ENCODE measurements around the gene TBCB. TPM values are rescaled to one million over a fixed set of nuclear protein-coding genes. Genes with fewer than 3 reads are reported as not detected.
A peak's percentile ranks its signal among the peaks of the same experiment; 100 is the strongest.

The TBCB gene
- total RNA-seq, 1 experiment from 2014 or later: 141 TPM

DNA sequence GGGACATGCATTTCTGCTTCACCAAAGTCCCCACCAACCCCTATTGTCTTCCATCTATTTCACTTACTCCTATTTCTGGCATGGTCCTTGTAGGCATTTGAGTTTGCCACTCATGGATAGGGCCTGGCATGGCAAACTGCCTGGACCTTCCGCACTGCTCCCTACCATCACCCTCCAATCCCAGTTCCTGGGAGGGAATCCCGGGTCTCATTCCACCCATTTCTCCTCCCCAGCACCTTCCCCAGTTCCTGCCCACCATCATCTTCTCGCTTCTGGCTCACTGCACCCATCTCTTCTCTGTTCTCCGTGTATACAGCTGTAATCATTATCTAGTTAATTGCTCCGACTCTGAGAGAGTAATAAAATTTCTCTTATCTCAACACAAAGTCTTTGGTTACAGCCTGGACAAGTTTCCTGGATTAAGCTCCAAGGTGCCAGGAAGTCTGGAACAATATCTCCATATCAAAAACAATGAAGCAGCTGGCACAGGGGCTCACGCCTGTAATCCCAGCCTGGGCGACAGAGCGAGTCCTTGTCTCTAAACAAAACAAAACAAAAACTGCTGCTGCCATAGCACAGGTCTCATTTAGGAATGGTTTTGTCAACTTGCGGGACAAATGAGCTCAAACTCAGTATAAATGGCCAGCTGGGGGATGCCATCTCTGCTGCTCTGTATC lies 54.0 kb downstream of the TBCB start:
- no peaks in the 10 kb centered on the region for H4K20me1 ChIP-seq (ENCODE audit: insufficient read depth)
- H3K9ac ChIP-seq (ENCODE audit: low read length): no peak overlapping the region
- no peak for DNase-seq (ENCODE audit: low read depth, low spot score)
- BruUV-seq (replicated peaks): TSS peak; percentile 29
- H2AFZ ChIP-seq (ENCODE audit: low read depth, low read length, poor library complexity, severe bottlenecking): no peak overlapping the region
- ChIA-PET POLR2A (interaction anchor here (0.9 to 1.9 kb wide), 3 partner anchors 41 to 104 kb away, joined by 3 to 12 read pairs (median 3); partner anchors contain the start of genes ZNF146 and ZNF565), CTCF (interaction anchor here (1.0 to 2.8 kb wide), 3 partner anchors 40 to 74 kb away, joined by 3 to 17 read pairs (median 3); no protein-coding TSS in a partner anchor), RAD21 (ENCODE audit: low non-redundant PET in 1 of 2, low total read pairs in 2 of 2, uncharacterized antibody in 2 of 2, unreplicated experiment in 2 of 2) (interaction anchor here in 1 of 2 experiments (1.5 kb wide), 1 partner anchor 41 kb away, joined by 3 read pairs; no protein-coding TSS in a partner anchor)
- H3K4me3 ChIP-seq (replicated peaks in 1 of 2; ENCODE audit: low read depth in 1 of 2, low read length in 2 of 2): no peak overlapping the region
- H3K27me3 ChIP-seq (ENCODE audit: insufficient read depth, low read length): no peaks in the 10 kb centered on the region
- no peak overlapping the region for H3K4me2 ChIP-seq (ENCODE audit: low read length)
- H3K79me2 ChIP-seq (ENCODE audit: insufficient read depth, low read length): no peaks in the 10 kb centered on the region
- peaks cover 6 to 13% of the 10 kb centered on the region in 2 experiments; a peak in 3 of 4 replicates for H3K4me1 ChIP-seq (ENCODE audit: control insufficient read depth in 1 of 2, insufficient read depth in 2 of 2, low read length in 2 of 2)
- peak overlapping the region; percentile 13; the same call in 1 of the 2 replicates for H3K27ac ChIP-seq (ENCODE audit: low read depth, low read length)
- ATAC-seq: no peak
- intact Hi-C loops (cut with micrococcal nuclease): no loop called here
- TF ChIP-seq EZH2 (IDR thresholded peaks at IDR 0.05) (no peak), TCF7L2 (IDR thresholded peaks at IDR 0.05; ENCODE audit: borderline replicate concordance, extremely low read depth, insufficient read depth, insufficient read length) (no peak), SRF (IDR thresholded peaks at IDR 0.05; ENCODE audit: low read depth) (no peak), ZBTB33 (IDR thresholded peaks at IDR 0.05; ENCODE audit: extremely low read depth, insufficient replicate concordance, low read length) (no peak)
- TF ChIP-seq, protein P1, sequence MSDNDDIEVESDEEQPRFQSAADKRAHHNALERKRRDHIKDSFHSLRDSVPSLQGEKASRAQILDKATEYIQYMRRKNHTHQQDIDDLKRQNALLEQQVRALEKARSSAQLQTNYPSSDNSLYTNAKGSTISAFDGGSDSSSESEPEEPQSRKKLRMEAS (IDR thresholded peaks at IDR 0.05): no peak
- no peaks in the 10 kb centered on the region for H3K36me3 ChIP-seq (ENCODE audit: control insufficient read depth in 1 of 2, insufficient read depth in 2 of 2, low read length in 2 of 2)
- H3K9me3 ChIP-seq (ENCODE audit: control insufficient read depth in 1 of 2, insufficient read depth in 1 of 2, low read depth in 1 of 2, low read length in 2 of 2): no peaks in the 10 kb centered on the region
- no peaks in the 10 kb centered on the region for H3K9me2 ChIP-seq (ENCODE audit: insufficient read depth)
